Glomerular endothelial cell (primary cell): Measurements from ENCODE around the gene ROGDI. TPM values are rescaled to one million over a fixed set of nuclear protein-coding genes. Genes with fewer than 3 reads are reported as not detected.
"Not testable (repeated sequence)": the region's sequence is repeated elsewhere in the genome, so short reads cannot be mapped to it uniquely, and the experiment has no call there.

ENCODE experiments used
- DNase-seq: peaks from one replicate; pipeline ENCODE4 v3.0.0-alpha.2; 2011; ENCODE audit warnings: low read depth, low spot score; ENCODE audit errors: extremely low read depth
- total RNA-seq: library from RNA; depleted of rRNA; stranded (reverse); fragments of >200 nt; gene quantifications from 2 replicates; pipeline ENCODE4 v1.2.3, GENCODE V29; 2015

Gene ROGDI
- total RNA-seq, 1 donor from 2014 or later: 31.1 TPM

- no peak for DNase-seq
Measured at GRCh38 chr16:4795181-4795827, 7.1 kb downstream of the ROGDI start, which contains the start of gene SMIM22. TSS of gene SMIM22 (plus strand) at chr16:4795369. CDS start at chr16:4795735, 366 bp downstream.

- DNase-seq: no peak
Measured at GRCh38 chr16:4792951-4793513, 9.4 kb downstream of the ROGDI start.

GRCh38 chr16:4790871-4791270 lies 11.6 kb downstream of the ROGDI start:
- DNase-seq: no peak

- DNase-seq: no peak
Measured at GRCh38 chr16:4790261-4790660, 12.2 kb downstream of the ROGDI start.

- DNase-seq: no peak
Measured at GRCh38 chr16:4788910-4789309, 13.5 kb downstream of the ROGDI start.

GRCh38 chr16:4788489-4788889 lies 13.9 kb downstream of the ROGDI start:
- no peak for DNase-seq

GRCh38 chr16:4787627-4788482 lies 14.6 kb downstream of the ROGDI start, which contains the start of gene SEPTIN12:
TSS of gene SEPTIN12 (minus strand) at chr16:4788345. CDS start at chr16:4787645, 700 bp downstream.
- no peak for DNase-seq

GRCh38 chr16:4787068-4787467 lies 15.4 kb downstream of the ROGDI start:
- DNase-seq: no peak

- no peak for DNase-seq
Measured at GRCh38 chr16:4785758-4786433, 16.5 kb downstream of the ROGDI start.

- not testable (repeated sequence) for DNase-seq
Measured at GRCh38 chr16:4784444-4784987, 17.9 kb downstream of the ROGDI start.

- no peak for DNase-seq
Measured at GRCh38 chr16:4783951-4784336, 18.5 kb downstream of the ROGDI start.

- no peak for DNase-seq
Measured at GRCh38 chr16:4783251-4783950, 19.0 kb downstream of the ROGDI start.

- no peak for DNase-seq
Measured at GRCh38 chr16:4780235-4780634, 22.2 kb downstream of the ROGDI start.

GRCh38 chr16:4778050-4778392 lies 24.4 kb downstream of the ROGDI start:
- DNase-seq: no peak

- no peak for DNase-seq
Measured at GRCh38 chr16:4777339-4778049, 24.9 kb downstream of the ROGDI start.

GRCh38 chr16:4776141-4776705 lies 26.2 kb downstream of the ROGDI start:
- no peak for DNase-seq

GRCh38 chr16:4775005-4775404 lies 27.4 kb downstream of the ROGDI start:
- no peak for DNase-seq

- DNase-seq: no peak
Measured at GRCh38 chr16:4772351-4772750, 30.1 kb downstream of the ROGDI start.

- no peak for DNase-seq
Measured at GRCh38 chr16:4771646-4772045, 30.8 kb downstream of the ROGDI start.
